ENCODE data around the gene TMEM223.

The TMEM223 gene

DNA sequence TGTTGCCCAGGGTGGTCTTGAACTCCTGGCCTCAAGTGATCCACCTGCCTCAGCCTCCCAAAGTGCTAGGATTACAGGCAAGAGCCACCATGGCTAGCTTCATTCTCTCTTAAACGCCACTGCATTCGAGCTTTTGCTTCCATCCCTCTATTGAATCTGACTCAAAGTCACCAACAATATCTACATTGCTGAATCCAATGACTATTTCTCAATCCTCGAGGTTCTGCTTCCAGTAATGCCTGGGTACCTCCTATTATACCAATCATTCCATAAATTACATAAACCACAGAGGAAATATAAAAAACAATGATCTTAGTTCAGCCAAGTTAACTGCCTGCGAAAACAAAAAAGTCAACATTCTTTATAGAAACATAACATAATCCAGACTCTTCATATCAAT is 25.3 kb upstream of the TMEM223 start:
- no peaks in the 10 kb centered on the region for H3K9me3 ChIP-seq (ENCODE audit: control insufficient read depth in 1 of 2, low read length in 2 of 2)
- H3K27ac ChIP-seq (ENCODE audit: low read length): no peak overlapping the region
- no peaks in the 10 kb centered on the region for H3K27me3 ChIP-seq (ENCODE audit: low read depth, low read length)
- no peaks in the 10 kb centered on the region for H3K4me1 ChIP-seq (ENCODE audit: control insufficient read depth in 1 of 2, insufficient read depth in 2 of 2, low read length in 2 of 2)
- no peak overlapping the region for H3K4me3 ChIP-seq (ENCODE audit: low read depth in 1 of 2, low read length in 2 of 2)
- H3K36me3 ChIP-seq (ENCODE audit: control insufficient read depth in 1 of 2, insufficient read depth in 2 of 2, low read length in 2 of 2): peaks cover 5 to 48% of the 10 kb centered on the region in 2 donors

DNA sequence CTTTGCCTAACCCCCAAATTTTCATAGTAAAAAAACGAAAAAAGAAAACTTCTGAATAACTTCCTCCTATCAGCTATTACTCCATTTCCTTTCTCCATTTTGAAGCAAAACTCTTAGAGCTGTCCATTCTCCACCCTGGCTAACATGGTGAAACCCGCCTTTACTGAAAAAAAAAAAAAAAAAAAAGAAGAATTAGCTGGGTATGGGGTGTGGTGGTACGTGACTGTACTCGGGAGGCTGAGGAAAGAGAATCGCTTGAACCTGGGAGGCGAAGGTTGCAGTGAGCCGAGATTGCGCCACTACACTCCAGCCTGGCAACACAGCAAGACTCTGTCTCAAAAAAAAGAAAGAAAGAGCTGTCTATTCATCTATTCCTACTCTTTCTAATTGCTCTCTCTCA is 24.8 kb upstream of the TMEM223 start:
- Histone ChIP-seq H3K27ac (ENCODE audit: low read length) (no peak overlapping the region), H3K9me3 (ENCODE audit: control insufficient read depth in 1 of 2, low read length in 2 of 2) (no peaks in the 10 kb centered on the region), H3K27me3 (ENCODE audit: low read depth, low read length) (no peaks in the 10 kb centered on the region), H3K36me3 (ENCODE audit: control insufficient read depth in 1 of 2, insufficient read depth in 2 of 2, low read length in 2 of 2) (peaks cover 5 to 43% of the 10 kb centered on the region in 2 donors), H3K4me3 (ENCODE audit: low read depth in 1 of 2, low read length in 2 of 2) (no peak overlapping the region), H3K4me1 (ENCODE audit: control insufficient read depth in 1 of 2, insufficient read depth in 2 of 2, low read length in 2 of 2) (no peaks in the 10 kb centered on the region)

DNA sequence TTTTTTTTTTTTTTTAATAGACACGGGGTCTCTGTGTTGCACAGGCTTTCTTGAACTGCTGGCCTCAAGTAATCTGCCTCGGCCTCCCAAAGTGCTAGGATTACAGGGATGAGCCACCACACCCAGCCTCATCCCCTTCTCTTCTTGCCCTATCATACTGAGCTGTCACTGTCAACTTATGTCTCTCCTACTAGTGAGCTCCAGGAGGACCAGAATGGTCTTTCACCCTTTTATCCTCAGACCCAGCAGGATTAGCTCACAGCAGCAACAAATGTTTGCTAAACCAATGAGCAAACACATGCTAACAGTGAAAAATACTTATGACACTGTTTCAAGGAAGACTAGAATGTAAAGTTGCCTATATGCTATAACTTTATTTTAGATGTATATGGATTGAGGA is 19.9 kb upstream of the TMEM223 start:
- Histone ChIP-seq H3K9me3 (ENCODE audit: control insufficient read depth in 1 of 2, low read length in 2 of 2) (no peaks in the 10 kb centered on the region), H3K4me3 (ENCODE audit: low read depth in 1 of 2, low read length in 2 of 2) (no peak overlapping the region), H3K27ac (ENCODE audit: low read length) (no peak overlapping the region), H3K36me3 (ENCODE audit: control insufficient read depth in 1 of 2, insufficient read depth in 2 of 2, low read length in 2 of 2) (peaks cover 0 to 15% of the 10 kb centered on the region in 2 donors), H3K4me1 (ENCODE audit: control insufficient read depth in 1 of 2, insufficient read depth in 2 of 2, low read length in 2 of 2) (no peaks in the 10 kb centered on the region), H3K27me3 (ENCODE audit: low read depth, low read length) (no peaks in the 10 kb centered on the region)

DNA sequence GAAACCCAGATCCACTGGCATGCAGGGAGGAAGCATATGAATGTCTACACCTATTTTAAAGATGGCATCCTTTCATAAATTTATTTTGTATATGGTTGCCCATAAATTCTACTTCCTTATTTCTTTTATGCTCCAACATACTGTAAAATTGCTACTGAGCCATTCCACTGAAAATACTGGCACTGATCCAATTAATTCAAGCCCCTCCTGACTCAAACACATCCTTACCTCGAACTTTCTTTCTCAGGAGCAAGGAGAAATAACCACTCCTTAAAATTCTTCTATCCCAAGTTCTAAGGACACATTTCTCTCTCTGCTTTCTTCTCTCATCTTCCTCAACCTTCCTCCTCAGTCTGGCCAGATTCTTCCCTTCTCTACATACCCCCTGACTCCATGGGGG is 18.9 kb upstream of the TMEM223 start:
- no peak overlapping the region for H3K4me3 ChIP-seq (ENCODE audit: low read depth in 1 of 2, low read length in 2 of 2)

DNA sequence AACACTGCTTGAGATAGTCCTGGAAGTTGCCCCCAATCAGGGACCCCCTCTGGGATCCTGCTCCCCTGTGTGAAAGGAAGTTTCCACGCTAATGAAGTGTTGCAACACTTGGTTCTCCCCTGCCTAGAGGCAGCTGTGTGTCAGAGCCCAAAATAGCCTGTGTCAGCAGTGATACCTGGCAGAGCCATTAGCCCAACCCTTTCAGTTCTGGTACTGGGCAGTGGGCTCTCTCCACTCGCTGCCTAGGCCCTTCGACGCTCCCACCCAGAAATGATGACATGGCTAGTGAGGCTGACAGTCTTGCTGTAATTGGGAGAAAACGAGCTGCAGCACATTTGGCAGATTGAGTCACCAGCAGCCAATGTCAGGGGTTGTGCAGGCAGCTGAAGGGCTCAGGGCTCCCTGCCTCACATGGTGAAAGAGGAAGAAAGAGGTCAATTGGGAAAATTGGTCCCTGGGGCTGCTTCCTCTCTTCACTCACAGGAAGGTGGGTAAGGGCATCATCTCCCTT is 14.9 kb upstream of the TMEM223 start:
- Histone ChIP-seq H3K27ac (ENCODE audit: low read length) (peak overlapping the region; percentile 58), H3K9me3 (ENCODE audit: control insufficient read depth in 1 of 2, low read length in 2 of 2) (no peaks in the 10 kb centered on the region), H3K4me1 (ENCODE audit: control insufficient read depth in 1 of 2, insufficient read depth in 2 of 2, low read length in 2 of 2) (peaks cover 13 to 20% of the 10 kb centered on the region in 2 donors), H3K36me3 (ENCODE audit: control insufficient read depth in 1 of 2, insufficient read depth in 2 of 2, low read length in 2 of 2) (peaks cover 16 to 20% of the 10 kb centered on the region in 2 donors), H3K4me3 (ENCODE audit: low read depth in 1 of 2, low read length in 2 of 2) (no peak overlapping the region), H3K27me3 (ENCODE audit: low read depth, low read length) (no peaks in the 10 kb centered on the region)

More for the DNA sequence above, 18.9 kb upstream of the TMEM223 start:
- Histone ChIP-seq H3K4me1 (ENCODE audit: control insufficient read depth in 1 of 2, insufficient read depth in 2 of 2, low read length in 2 of 2) (peaks cover 5 to 7% of the 10 kb centered on the region in 2 donors), H3K36me3 (ENCODE audit: control insufficient read depth in 1 of 2, insufficient read depth in 2 of 2, low read length in 2 of 2) (peaks cover 0 to 12% of the 10 kb centered on the region in 2 donors), H3K27ac (ENCODE audit: low read length) (no peak overlapping the region), H3K9me3 (ENCODE audit: control insufficient read depth in 1 of 2, low read length in 2 of 2) (no peaks in the 10 kb centered on the region), H3K27me3 (ENCODE audit: low read depth, low read length) (no peaks in the 10 kb centered on the region)

DNA sequence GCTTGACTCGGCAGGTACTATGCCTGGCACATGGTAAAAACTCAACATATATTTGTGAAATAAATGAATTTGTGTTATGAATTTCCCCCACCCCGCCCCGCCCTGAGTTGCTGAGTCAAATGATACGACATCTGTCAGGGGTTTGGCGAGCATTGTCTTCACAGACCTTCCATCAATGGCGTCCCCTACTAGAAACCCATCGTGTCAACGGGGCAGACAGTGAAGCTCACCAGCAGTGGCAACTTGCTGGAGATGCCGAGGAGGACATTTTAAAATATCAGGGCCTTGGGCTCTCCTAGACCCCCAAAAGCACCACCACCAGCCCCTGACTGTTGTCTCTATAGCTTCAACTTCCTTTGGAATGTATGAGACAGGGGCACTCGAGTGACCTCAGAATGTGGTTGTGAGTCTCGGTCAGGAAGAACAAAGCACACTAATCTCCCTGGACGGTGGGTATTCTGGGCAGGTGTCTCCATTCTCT is 14.2 kb upstream of the TMEM223 start:
- Histone ChIP-seq H3K27me3 (ENCODE audit: low read depth, low read length) (no peaks in the 10 kb centered on the region), H3K4me1 (ENCODE audit: control insufficient read depth in 1 of 2, insufficient read depth in 2 of 2, low read length in 2 of 2) (peaks cover 13 to 20% of the 10 kb centered on the region in 2 donors), H3K36me3 (ENCODE audit: control insufficient read depth in 1 of 2, insufficient read depth in 2 of 2, low read length in 2 of 2) (peaks cover 22 to 26% of the 10 kb centered on the region in 2 donors), H3K27ac (ENCODE audit: low read length) (peak overlapping the region; percentile 88), H3K4me3 (ENCODE audit: low read depth in 1 of 2, low read length in 2 of 2) (peak overlapping the region; percentile 73 to 81), H3K9me3 (ENCODE audit: control insufficient read depth in 1 of 2, low read length in 2 of 2) (no peaks in the 10 kb centered on the region)

- H3K27ac ChIP-seq (ENCODE audit: low read length): peak within 1 kb of the TSS; percentile 88
- H3K9me3 ChIP-seq (ENCODE audit: control insufficient read depth in 1 of 2, low read length in 2 of 2): no peaks in the 10 kb centered on the region
- H3K4me1 ChIP-seq (ENCODE audit: control insufficient read depth in 1 of 2, insufficient read depth in 2 of 2, low read length in 2 of 2): peaks cover 13 to 20% of the 10 kb centered on the region in 2 donors
- peak within 1 kb of the TSS; percentile 73 to 81 for H3K4me3 ChIP-seq (ENCODE audit: low read depth in 1 of 2, low read length in 2 of 2)
- H3K27me3 ChIP-seq (ENCODE audit: low read depth, low read length): no peaks in the 10 kb centered on the region
- peaks cover 26 to 31% of the 10 kb centered on the region in 2 donors for H3K36me3 ChIP-seq (ENCODE audit: control insufficient read depth in 1 of 2, insufficient read depth in 2 of 2, low read length in 2 of 2)
These were observed 13.5 kb upstream of the TMEM223 start, which contains the start of gene NXF1 for GRCh38 chr11:62805076-62805892. NXF1 (minus strand) TSS chr11:62805440; CDS start chr11:62805356, 84 bp downstream.

- Histone ChIP-seq H3K4me1 (ENCODE audit: control insufficient read depth in 1 of 2, insufficient read depth in 2 of 2, low read length in 2 of 2) (peaks cover 13 to 20% of the 10 kb centered on the region in 2 donors), H3K27me3 (ENCODE audit: low read depth, low read length) (no peaks in the 10 kb centered on the region), H3K27ac (ENCODE audit: low read length) (peak overlapping the region; percentile 88), H3K36me3 (ENCODE audit: control insufficient read depth in 1 of 2, insufficient read depth in 2 of 2, low read length in 2 of 2) (peaks cover 34 to 39% of the 10 kb centered on the region in 2 donors), H3K4me3 (ENCODE audit: low read depth in 1 of 2, low read length in 2 of 2) (peak overlapping the region; percentile 73 to 81), H3K9me3 (ENCODE audit: control insufficient read depth in 1 of 2, low read length in 2 of 2) (no peaks in the 10 kb centered on the region)
These were observed 12.7 kb upstream of the TMEM223 start for GRCh38 chr11:62804310-62805075.

DNA sequence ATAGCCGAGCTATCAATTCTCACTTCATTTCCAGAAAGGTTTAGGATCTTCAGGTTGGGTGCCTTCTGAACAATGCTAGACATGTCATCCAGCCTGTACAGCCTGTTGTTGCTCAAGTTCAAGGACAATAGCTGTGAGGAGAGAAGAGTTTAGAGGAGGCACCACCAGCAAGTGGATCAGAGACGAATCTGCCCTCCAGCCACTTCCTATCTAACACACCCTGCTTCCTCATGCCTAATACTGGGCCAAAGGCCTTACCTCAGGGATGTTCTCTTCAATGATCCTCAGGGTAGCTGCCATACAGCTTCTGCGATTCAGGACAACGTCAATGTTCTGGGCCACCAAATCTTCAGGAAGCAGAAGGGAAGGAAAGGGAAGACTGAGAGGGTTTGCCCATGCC is 9.3 kb upstream of the TMEM223 start:
- peaks cover 10 to 16% of the 10 kb centered on the region in 2 donors for H3K4me1 ChIP-seq (ENCODE audit: control insufficient read depth in 1 of 2, insufficient read depth in 2 of 2, low read length in 2 of 2)
- peaks cover 57 to 73% of the 10 kb centered on the region in 2 donors for H3K36me3 ChIP-seq (ENCODE audit: control insufficient read depth in 1 of 2, insufficient read depth in 2 of 2, low read length in 2 of 2)
- H3K4me3 ChIP-seq (ENCODE audit: low read depth in 1 of 2, low read length in 2 of 2): no peak overlapping the region
- no peak overlapping the region for H3K27ac ChIP-seq (ENCODE audit: low read length)
- no peaks in the 10 kb centered on the region for H3K27me3 ChIP-seq (ENCODE audit: low read depth, low read length)
- H3K9me3 ChIP-seq (ENCODE audit: control insufficient read depth in 1 of 2, low read length in 2 of 2): no peaks in the 10 kb centered on the region

- H3K9me3 ChIP-seq (ENCODE audit: control insufficient read depth in 1 of 2, low read length in 2 of 2): no peaks in the 10 kb centered on the region
- H3K36me3 ChIP-seq (ENCODE audit: control insufficient read depth in 1 of 2, insufficient read depth in 2 of 2, low read length in 2 of 2): peaks cover 70 to 87% of the 10 kb centered on the region in 2 donors
- H3K27ac ChIP-seq (ENCODE audit: low read length): no peak overlapping the region
- H3K4me1 ChIP-seq (ENCODE audit: control insufficient read depth in 1 of 2, insufficient read depth in 2 of 2, low read length in 2 of 2): peaks cover 8 to 12% of the 10 kb centered on the region in 2 donors
- no peaks in the 10 kb centered on the region for H3K27me3 ChIP-seq (ENCODE audit: low read depth, low read length)
- H3K4me3 ChIP-seq (ENCODE audit: low read depth in 1 of 2, low read length in 2 of 2): no peak overlapping the region
These were observed 7.7 kb upstream of the TMEM223 start for GRCh38 chr11:62799486-62799885.

- H3K36me3 ChIP-seq (ENCODE audit: control insufficient read depth in 1 of 2, insufficient read depth in 2 of 2, low read length in 2 of 2): peaks cover 61 to 81% of the 10 kb centered on the region in 2 donors
These were observed 4.5 kb upstream of the TMEM223 start for GRCh38 chr11:62796281-62796680.

More at GRCh38 chr11:62796281-62796680, 4.5 kb upstream of the TMEM223 start:
- H3K9me3 ChIP-seq (ENCODE audit: control insufficient read depth in 1 of 2, low read length in 2 of 2): no peaks in the 10 kb centered on the region
- no peak overlapping the region for H3K4me3 ChIP-seq (ENCODE audit: low read depth in 1 of 2, low read length in 2 of 2)
- peaks cover 8 to 14% of the 10 kb centered on the region in 2 donors for H3K4me1 ChIP-seq (ENCODE audit: control insufficient read depth in 1 of 2, insufficient read depth in 2 of 2, low read length in 2 of 2)
- no peaks in the 10 kb centered on the region for H3K27me3 ChIP-seq (ENCODE audit: low read depth, low read length)
- H3K27ac ChIP-seq (ENCODE audit: low read length): no peak overlapping the region

All from muscle layer of duodenum (tissue), 2 donors.